Measurements from ENCODE around the gene ITCH. TPM values are rescaled to one million over a fixed set of nuclear protein-coding genes. Genes with fewer than 3 reads are reported as not detected.
"Not testable (repeated sequence)": the region's sequence is repeated elsewhere in the genome, so short reads cannot be mapped to it uniquely, and the experiment has no call there.

Gene ITCH
- polyA plus RNA-seq, 1 donor = 33.3 TPM

DNA sequence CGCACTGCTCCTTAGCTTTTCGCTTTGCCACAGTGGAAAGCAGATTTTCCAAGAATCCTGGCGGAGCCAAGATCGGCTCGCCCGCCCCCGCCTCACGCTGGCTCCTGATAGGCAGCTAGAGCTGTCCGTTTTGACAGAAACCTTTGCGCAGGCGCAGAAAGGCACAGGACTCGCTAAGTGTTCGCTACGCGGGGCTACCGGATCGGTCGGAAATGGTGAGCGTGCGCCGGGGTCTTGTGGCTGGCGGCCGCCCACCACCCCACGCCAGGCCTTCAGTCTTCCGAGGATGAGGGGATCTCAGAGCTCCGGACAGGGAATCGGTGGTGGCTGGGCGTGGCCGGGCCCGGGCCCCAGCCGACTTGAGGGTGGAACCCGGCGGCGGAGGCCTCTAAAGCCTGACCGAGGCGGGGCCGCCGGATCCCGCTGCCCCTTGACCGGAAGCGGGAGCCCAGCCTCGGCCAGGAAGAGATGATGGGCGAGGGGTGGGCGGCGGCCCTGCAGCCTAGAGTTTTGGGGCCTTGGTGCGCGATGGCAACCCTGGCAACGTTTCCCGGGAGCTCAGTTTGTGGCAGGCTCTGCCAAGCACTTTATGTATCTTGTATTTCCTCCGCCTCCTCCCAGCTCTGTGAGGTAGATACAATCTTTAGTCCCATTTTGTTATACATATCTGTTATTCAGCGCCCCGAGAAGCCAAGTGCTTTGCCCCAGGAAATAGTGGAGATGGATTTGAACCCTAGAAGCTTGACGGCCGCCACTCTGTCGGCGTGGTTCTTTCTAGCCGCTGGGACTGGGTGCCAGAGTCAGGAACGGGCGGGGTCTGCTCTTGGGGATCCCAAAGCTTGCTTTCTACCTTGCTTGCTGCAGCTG, 153.4 kb downstream of the ITCH start, which contains the start of gene DYNLRB1:
DYNLRB1 (plus strand) TSS at position 176 of the 867 bp plus-strand sequence; CDS start at position 213, 37 bp downstream.
- Histone ChIP-seq H3K9me3 (ENCODE audit: control insufficient read depth, low read depth, low read length) (no peaks in the 10 kb centered on the region), H3K36me3 (ENCODE audit: control insufficient read depth, insufficient read depth, low read length) (peaks cover 4% of the 10 kb centered on the region), H3K27ac (ENCODE audit: low read length) (peak within 1 kb of the TSS; percentile 95), H3K4me1 (ENCODE audit: control insufficient read depth, insufficient read depth, low read length) (peaks cover 23% of the 10 kb centered on the region), H3K27me3 (ENCODE audit: control insufficient read depth, insufficient read depth, low read length) (no peaks in the 10 kb centered on the region), H3K4me3 (ENCODE audit: low read length) (peak within 1 kb of the TSS; percentile 88)
- 20% methylated on average over 1 of the region's 59 CpGs for WGBS (ENCODE audit: insufficient coverage, low lambda C conversion rate)
- DNase-seq = peak; percentile 95 to 97

DNA sequence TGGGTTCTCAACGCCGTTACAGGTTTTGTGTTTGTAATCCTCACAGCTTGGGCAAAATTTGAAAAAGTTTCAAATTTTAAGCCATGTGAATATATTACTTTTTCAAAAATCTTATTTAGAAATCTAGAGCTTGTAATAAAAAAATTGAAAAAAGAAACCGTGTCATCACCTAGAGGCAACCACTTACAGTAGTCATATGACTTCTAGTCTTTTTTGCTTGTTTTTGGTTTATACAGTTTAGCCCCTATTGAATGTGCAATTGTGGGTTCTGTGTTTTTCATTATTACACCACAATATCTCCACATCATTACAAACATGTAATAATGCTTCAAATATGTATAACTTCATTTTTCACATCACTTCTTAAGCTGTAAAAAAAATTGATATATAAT, 154.0 kb downstream of the ITCH start:
- peak overlapping the region; percentile 95 for H3K27ac ChIP-seq (ENCODE audit: low read length)
- no peaks in the 10 kb centered on the region for H3K27me3 ChIP-seq (ENCODE audit: control insufficient read depth, insufficient read depth, low read length)
- WGBS (ENCODE audit: insufficient coverage, low lambda C conversion rate) = 0% methylated on average over 3 of the region's 3 CpGs
- H3K36me3 ChIP-seq (ENCODE audit: control insufficient read depth, insufficient read depth, low read length) = peaks cover 6% of the 10 kb centered on the region
- peak overlapping the region; percentile 88 for H3K4me3 ChIP-seq (ENCODE audit: low read length)
- H3K4me1 ChIP-seq (ENCODE audit: control insufficient read depth, insufficient read depth, low read length) = peaks cover 20% of the 10 kb centered on the region
- DNase-seq = no peak
- H3K9me3 ChIP-seq (ENCODE audit: control insufficient read depth, low read depth, low read length) = no peaks in the 10 kb centered on the region

DNA sequence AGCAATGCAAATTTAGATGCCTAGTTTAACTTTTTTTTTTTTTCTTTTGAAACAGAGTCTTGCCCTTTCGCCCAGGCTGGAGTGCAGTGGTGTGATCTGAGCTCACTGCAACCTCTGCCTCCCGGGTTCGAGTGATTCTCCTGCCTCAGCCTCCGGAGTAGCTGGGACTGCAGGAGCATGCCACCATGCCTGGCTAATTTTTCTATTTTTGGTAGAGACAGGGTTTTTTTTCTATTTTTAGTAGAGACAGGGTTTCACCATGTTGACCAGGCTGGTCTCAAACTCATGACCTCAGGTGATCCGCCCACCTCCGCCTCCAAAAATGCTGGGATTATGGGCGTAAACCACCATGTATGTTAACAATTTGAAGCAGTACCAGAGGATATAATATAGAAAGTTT, 155.8 kb downstream of the ITCH start:
- not testable (repeated sequence) for H3K27ac ChIP-seq (ENCODE audit: low read length); H3K4me3 ChIP-seq (ENCODE audit: low read length); H3K36me3 ChIP-seq (ENCODE audit: control insufficient read depth, insufficient read depth, low read length); H3K9me3 ChIP-seq (ENCODE audit: control insufficient read depth, low read depth, low read length); DNase-seq; H3K27me3 ChIP-seq (ENCODE audit: control insufficient read depth, insufficient read depth, low read length)
- no CpG with 5 or more reads among the region's 7 CpGs for WGBS (ENCODE audit: insufficient coverage, low lambda C conversion rate)
- H3K4me1 ChIP-seq (ENCODE audit: control insufficient read depth, insufficient read depth, low read length) = peaks cover 19% of the 10 kb centered on the region

DNA sequence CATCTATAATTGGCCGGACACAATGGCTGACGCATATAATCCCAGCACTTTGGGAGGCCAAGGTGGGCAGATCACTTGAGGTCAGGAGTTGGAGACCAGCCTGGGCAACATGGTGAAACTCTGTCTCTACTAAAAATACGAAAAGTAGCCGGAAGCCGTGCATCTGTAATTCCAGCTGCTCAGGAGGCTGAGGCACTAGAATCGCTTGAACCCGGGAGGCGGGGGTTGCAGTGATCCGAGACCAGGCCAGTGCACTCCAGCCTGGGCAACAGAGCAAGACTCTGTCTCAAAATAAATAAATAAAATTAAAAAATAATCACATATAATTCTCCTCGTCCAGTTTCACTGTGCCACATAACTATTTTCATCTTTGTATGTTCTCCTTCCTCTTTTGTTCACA, 156.8 kb downstream of the ITCH start:
- not testable (repeated sequence) for H3K4me3 ChIP-seq (ENCODE audit: low read length); H3K36me3 ChIP-seq (ENCODE audit: control insufficient read depth, insufficient read depth, low read length); H3K27me3 ChIP-seq (ENCODE audit: control insufficient read depth, insufficient read depth, low read length); H3K9me3 ChIP-seq (ENCODE audit: control insufficient read depth, low read depth, low read length); H3K27ac ChIP-seq (ENCODE audit: low read length); DNase-seq
- H3K4me1 ChIP-seq (ENCODE audit: control insufficient read depth, insufficient read depth, low read length) = peaks cover 17% of the 10 kb centered on the region
- 83% methylated on average over 1 of the region's 10 CpGs for WGBS (ENCODE audit: insufficient coverage, low lambda C conversion rate)

DNA sequence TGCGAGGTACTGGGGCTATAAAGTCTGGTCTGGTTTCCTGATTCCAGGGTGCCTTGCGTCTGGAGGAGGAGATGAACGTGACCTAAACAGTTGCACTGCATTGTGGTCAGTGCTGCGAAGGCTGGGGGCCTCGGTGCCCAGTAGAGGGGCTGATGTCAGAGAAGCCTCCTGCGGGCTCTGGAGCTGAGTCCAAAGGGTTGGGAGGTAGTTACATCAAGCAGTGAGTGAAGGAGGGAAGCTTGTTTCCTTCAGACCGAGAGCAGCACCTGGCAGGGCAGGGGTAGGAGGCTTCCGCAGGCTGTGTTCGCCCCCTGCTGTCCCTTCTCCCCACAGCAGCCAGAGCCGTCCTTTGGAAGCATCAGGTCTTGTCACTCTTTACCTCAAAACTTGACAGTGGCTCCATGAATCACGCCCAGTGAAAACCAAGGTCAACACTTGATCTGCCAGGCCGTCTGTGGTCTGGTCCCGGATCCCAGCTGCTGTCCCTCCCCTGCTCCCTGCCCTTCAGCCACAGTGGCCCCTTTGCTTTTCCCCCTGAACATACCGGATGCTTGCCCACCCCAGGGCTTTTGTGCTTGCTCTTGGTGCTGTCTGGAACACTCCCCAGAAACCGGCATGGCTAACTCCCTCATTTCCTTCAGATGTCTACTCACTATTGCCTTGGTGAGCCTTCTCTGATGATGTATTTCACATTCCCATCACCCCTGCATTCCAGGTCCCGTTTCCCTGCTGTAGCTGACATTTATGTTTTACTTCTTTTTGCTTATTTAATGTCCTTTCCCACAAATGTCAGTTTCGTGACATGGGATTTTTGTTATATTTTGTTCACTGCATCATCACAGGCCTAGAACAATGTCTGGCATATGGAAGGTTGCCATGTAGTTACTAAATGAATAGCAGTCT, 160.1 kb downstream of the ITCH start:
- peaks cover 31% of the 10 kb centered on the region for H3K4me1 ChIP-seq (ENCODE audit: control insufficient read depth, insufficient read depth, low read length)
- peaks cover 26% of the 10 kb centered on the region for H3K36me3 ChIP-seq (ENCODE audit: control insufficient read depth, insufficient read depth, low read length)
- WGBS (ENCODE audit: insufficient coverage, low lambda C conversion rate) = 62% methylated on average over 2 of the region's 17 CpGs
- H3K4me3 ChIP-seq (ENCODE audit: low read length) = no peak overlapping the region
- peak overlapping the region; percentile 82 for H3K27ac ChIP-seq (ENCODE audit: low read length)
- DNase-seq = peak; percentile 79 to 86
- H3K27me3 ChIP-seq (ENCODE audit: control insufficient read depth, insufficient read depth, low read length) = no peaks in the 10 kb centered on the region
- H3K9me3 ChIP-seq (ENCODE audit: control insufficient read depth, low read depth, low read length) = no peaks in the 10 kb centered on the region

DNA sequence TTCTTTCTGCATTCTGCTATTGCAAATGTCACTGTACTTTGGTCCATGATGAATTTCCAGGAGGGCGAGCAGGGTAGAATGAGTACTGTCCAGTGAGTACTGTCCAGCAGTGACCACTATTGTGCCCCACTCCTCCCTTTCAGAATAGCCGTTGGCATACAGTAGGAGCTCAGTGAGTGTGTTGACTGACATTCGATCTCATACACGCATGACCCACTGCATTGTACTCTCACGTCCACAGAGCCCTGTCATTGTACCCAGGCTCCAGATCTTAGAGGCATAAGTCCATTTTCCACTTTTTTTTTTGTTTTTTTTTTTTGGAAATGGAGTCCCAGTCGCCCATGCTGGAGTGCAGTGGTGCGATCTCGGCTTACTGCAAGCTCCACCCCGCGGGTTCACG, 161.4 kb downstream of the ITCH start:
- Histone ChIP-seq H3K4me3 (ENCODE audit: low read length) (no peak overlapping the region), H3K27ac (ENCODE audit: low read length) (no peak overlapping the region), H3K36me3 (ENCODE audit: control insufficient read depth, insufficient read depth, low read length) (peaks cover 34% of the 10 kb centered on the region), H3K27me3 (ENCODE audit: control insufficient read depth, insufficient read depth, low read length) (no peaks in the 10 kb centered on the region), H3K4me1 (ENCODE audit: control insufficient read depth, insufficient read depth, low read length) (peaks cover 31% of the 10 kb centered on the region), H3K9me3 (ENCODE audit: control insufficient read depth, low read depth, low read length) (no peaks in the 10 kb centered on the region)
- no peak for DNase-seq
- 93% methylated on average over 3 of the region's 11 CpGs for WGBS (ENCODE audit: insufficient coverage, low lambda C conversion rate)

DNA sequence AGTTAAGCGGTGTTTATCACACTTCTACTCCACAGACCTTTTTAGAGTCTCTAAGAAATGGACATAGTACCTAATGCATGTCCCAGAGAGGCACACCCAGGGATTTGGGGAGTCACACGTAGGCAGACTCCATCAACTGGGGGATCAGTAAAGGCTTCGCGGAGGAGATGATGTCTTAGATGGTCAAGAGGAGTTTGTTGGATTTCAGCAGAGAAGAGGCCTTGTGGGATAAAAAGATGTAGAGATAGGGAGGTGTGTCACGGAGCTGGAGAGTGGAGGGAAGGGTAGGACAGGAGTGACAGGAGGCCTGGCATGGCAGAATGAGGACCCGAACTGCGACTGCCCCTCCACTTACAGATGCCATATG, 162.3 kb downstream of the ITCH start:
- Histone ChIP-seq H3K36me3 (ENCODE audit: control insufficient read depth, insufficient read depth, low read length) (peaks cover 42% of the 10 kb centered on the region), H3K9me3 (ENCODE audit: control insufficient read depth, low read depth, low read length) (no peaks in the 10 kb centered on the region), H3K4me3 (ENCODE audit: low read length) (no peak overlapping the region), H3K4me1 (ENCODE audit: control insufficient read depth, insufficient read depth, low read length) (peaks cover 31% of the 10 kb centered on the region), H3K27me3 (ENCODE audit: control insufficient read depth, insufficient read depth, low read length) (no peaks in the 10 kb centered on the region), H3K27ac (ENCODE audit: low read length) (peak overlapping the region; percentile 71)
- WGBS (ENCODE audit: insufficient coverage, low lambda C conversion rate) = no CpG with 5 or more reads among the region's 7 CpGs
- DNase-seq = no peak

DNA sequence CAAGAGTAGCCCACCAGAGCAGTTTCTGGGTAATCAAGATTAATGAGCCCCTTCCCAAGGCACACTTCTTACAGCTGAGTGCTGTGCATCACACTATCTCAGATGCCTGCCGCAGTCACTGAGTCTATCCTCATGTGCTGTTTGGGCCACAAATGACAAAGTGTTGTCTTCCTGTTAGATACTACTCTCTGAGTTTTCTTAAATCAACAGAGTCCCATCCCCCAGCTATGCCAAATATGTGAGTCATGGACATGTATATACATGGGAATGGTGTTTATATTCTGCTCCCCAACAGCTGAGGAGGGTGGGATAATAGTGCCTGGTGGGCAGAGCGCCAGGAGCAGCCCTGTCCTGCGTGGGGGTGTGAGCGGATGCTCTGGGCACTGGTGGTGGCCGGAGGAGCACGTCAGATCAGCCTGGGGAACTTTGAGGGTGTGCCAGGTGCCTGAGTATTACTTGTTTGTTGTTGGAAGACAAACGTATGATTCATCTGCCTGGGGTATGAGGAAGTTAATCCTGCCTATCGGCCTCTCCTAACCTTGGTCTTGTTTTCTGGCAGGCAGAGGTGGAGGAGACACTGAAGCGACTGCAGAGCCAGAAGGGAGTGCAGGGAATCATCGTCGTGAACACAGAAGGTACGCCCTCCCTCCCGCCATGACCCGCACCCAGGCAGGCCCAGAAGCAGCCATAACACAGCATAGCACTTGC, 162.8 kb downstream of the ITCH start:
- H3K4me3 ChIP-seq (ENCODE audit: low read length) = no peak overlapping the region
- WGBS (ENCODE audit: insufficient coverage, low lambda C conversion rate) = no CpG with 5 or more reads among the region's 14 CpGs
- peak; percentile 83 to 90 for DNase-seq
- H3K4me1 ChIP-seq (ENCODE audit: control insufficient read depth, insufficient read depth, low read length) = peaks cover 31% of the 10 kb centered on the region
- H3K27me3 ChIP-seq (ENCODE audit: control insufficient read depth, insufficient read depth, low read length) = no peaks in the 10 kb centered on the region
- peaks cover 48% of the 10 kb centered on the region for H3K36me3 ChIP-seq (ENCODE audit: control insufficient read depth, insufficient read depth, low read length)
- H3K9me3 ChIP-seq (ENCODE audit: control insufficient read depth, low read depth, low read length) = no peaks in the 10 kb centered on the region
- H3K27ac ChIP-seq (ENCODE audit: low read length) = peak overlapping the region; percentile 71

DNA sequence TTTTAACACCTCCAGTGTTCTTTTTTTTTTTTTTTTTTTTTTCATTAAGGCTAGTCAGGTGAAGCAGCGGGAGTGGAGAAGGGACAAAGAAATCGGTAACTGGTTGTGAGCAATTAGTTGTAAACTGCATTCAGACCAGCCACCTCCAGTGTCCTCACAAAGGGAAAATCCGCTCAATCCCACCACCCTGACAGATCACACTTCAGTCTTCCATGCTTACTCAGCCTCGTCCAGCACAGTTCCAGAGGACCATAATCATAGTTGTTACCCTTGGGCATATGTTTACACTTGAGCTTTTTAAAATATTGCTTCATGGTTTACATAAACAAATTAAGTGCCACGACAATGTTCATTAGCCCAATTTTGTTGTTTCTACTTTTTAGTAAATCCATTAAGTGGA, 163.4 kb downstream of the ITCH start:
- Histone ChIP-seq H3K36me3 (ENCODE audit: control insufficient read depth, insufficient read depth, low read length) (peaks cover 53% of the 10 kb centered on the region), H3K4me1 (ENCODE audit: control insufficient read depth, insufficient read depth, low read length) (peaks cover 31% of the 10 kb centered on the region), H3K9me3 (ENCODE audit: control insufficient read depth, low read depth, low read length) (no peaks in the 10 kb centered on the region), H3K4me3 (ENCODE audit: low read length) (no peak overlapping the region), H3K27me3 (ENCODE audit: control insufficient read depth, insufficient read depth, low read length) (no peaks in the 10 kb centered on the region), H3K27ac (ENCODE audit: low read length) (peak overlapping the region; percentile 71)
- no peak for DNase-seq
- 83% methylated on average over 1 of the region's 5 CpGs for WGBS (ENCODE audit: insufficient coverage, low lambda C conversion rate)

DNA sequence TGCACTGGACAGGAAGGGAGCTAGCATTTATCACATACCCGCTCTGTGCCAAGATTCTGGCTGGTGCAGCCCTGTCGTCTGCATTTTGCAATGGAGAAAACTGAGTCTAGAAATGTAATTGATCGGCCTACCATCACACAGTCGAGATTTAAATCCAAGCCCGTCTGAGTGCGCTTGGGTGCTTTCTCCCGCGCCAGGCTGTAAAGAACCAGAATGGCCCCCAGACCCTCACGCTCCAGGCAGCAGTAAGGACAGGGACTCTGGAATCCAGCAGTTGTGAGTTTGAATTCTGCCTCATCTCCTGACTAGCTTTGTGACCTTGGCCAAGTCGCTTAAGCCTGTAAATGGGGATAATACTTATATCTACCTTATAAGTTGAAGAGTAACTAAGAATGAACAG, 163.9 kb downstream of the ITCH start:
- no peak for DNase-seq
- Histone ChIP-seq H3K27me3 (ENCODE audit: control insufficient read depth, insufficient read depth, low read length) (no peaks in the 10 kb centered on the region), H3K36me3 (ENCODE audit: control insufficient read depth, insufficient read depth, low read length) (peaks cover 56% of the 10 kb centered on the region), H3K9me3 (ENCODE audit: control insufficient read depth, low read depth, low read length) (no peaks in the 10 kb centered on the region), H3K4me1 (ENCODE audit: control insufficient read depth, insufficient read depth, low read length) (peaks cover 30% of the 10 kb centered on the region), H3K27ac (ENCODE audit: low read length) (peak overlapping the region; percentile 71), H3K4me3 (ENCODE audit: low read length) (no peak overlapping the region)
- no CpG with 5 or more reads among the region's 10 CpGs for WGBS (ENCODE audit: insufficient coverage, low lambda C conversion rate)
